T-cell (primary cell): ENCODE measurements around the gene TENM4. TPM values are rescaled to one million over a fixed set of nuclear protein-coding genes. Genes with fewer than 3 reads are reported as not detected.

Experiments used
- ATAC-seq, 4 experiments: fragments of 200-7000 bp in 3 of 4; fragments of 150-1000 bp in 1 of 4; cut with Tn5 transposase; replicated peaks in 1 of 4; 1 replicate in 3 of 4; 2 replicates in 1 of 4; pipeline ENCODE4 v1.10.0; 2021; ENCODE audit warnings: moderate library complexity in 3 of 4, mild to moderate bottlenecking in 2 of 4, moderate number of reproducible peaks in 1 of 4
- CTCF ChIA-PET, 2 donors: fragments of 300-600 bp; sonication (Branson Sonifier 250); formaldehyde crosslinking; loops; one replicate each; lab custom pipeline; 2022; ENCODE audit warnings: antibody characterized with exemption in 2 of 2; lab: Charles Lee
- POLR2A ChIA-PET, 2 donors: fragments of 300-600 bp; sonication (Branson Sonifier 250); formaldehyde crosslinking; loops; one replicate each; lab custom pipeline; 2022; ENCODE audit warnings: antibody characterized with exemption in 2 of 2; lab: Charles Lee
- DNase-seq, 35 experiments: peaks; one replicate each; pipeline versions ENCODE4 v3.0.0 to v3.0.0-alpha.2; 2013 to 2023
- H3K27ac ChIP-seq: one replicate; pipeline ENCODE4 v1.5.1; 2013; ENCODE audit warnings: low read length
- H3K27me3 ChIP-seq, 2 experiments: replicated peaks in 1 of 2; 1 replicate in 1 of 2; 2 replicates in 1 of 2; pipeline versions ENCODE4 v1.6.1 to v1.7.0; 2013; ENCODE audit warnings: low read length in 1 of 2, mixed read lengths in 1 of 2; ENCODE audit not compliant: control insufficient read depth in 2 of 2, insufficient read depth in 2 of 2; ENCODE audit errors: extremely low read depth in 1 of 2
- H3K36me3 ChIP-seq, 2 donors: 1 replicate in 1 of 2; 2 replicates in 1 of 2; pipeline versions ENCODE4 v1.6.1 to v1.7.0; 2013; ENCODE audit warnings: low read length in 1 of 2; ENCODE audit not compliant: control insufficient read depth in 2 of 2, insufficient read depth in 1 of 2; ENCODE audit errors: extremely low read depth in 1 of 2
- H3K4me1 ChIP-seq, 2 experiments: 1 replicate in 1 of 2; 2 replicates in 1 of 2; pipeline versions ENCODE4 v1.6.1 to v1.7.0; 2013; ENCODE audit warnings: low read length in 2 of 2, mixed read lengths in 1 of 2; ENCODE audit not compliant: insufficient read depth in 2 of 2, control insufficient read depth in 1 of 2; ENCODE audit errors: extremely low read depth in 1 of 2
- H3K4me3 ChIP-seq, 2 donors: 1 replicate in 1 of 2; 2 replicates in 1 of 2; pipeline versions ENCODE4 v1.5.1 to v1.7.0; 2013; ENCODE audit warnings: mild to moderate bottlenecking in 2 of 2, low read length in 1 of 2, moderate library complexity in 1 of 2; ENCODE audit not compliant: control insufficient read depth in 1 of 2; ENCODE audit errors: extremely low read depth in 1 of 2
- H3K9me3 ChIP-seq: 2 replicates; pipeline ENCODE4 v1.7.0; 2013
- H3K27ac Mint-ChIP-seq, 2 donors: one replicate each; pipeline ENCODE4 v1.8.0; 2020 to 2021; ENCODE audit warnings: mild to moderate bottlenecking in 2 of 2, mixed read lengths in 2 of 2
- H3K27me3 Mint-ChIP-seq, 2 donors: one replicate each; pipeline ENCODE4 v1.8.0; 2021 to 2022; ENCODE audit warnings: mixed read lengths in 2 of 2
- H3K36me3 Mint-ChIP-seq: one replicate; pipeline ENCODE4 v1.8.0; 2021; ENCODE audit warnings: mixed read lengths
- H3K4me1 Mint-ChIP-seq, 3 donors: one replicate each; pipeline ENCODE4 v1.8.0; 2020 to 2022; ENCODE audit warnings: mixed read lengths in 3 of 3, mild to moderate bottlenecking in 1 of 3
- H3K4me3 Mint-ChIP-seq, 3 donors: one replicate each; pipeline ENCODE4 v1.8.0; 2020 to 2022; ENCODE audit warnings: mild to moderate bottlenecking in 3 of 3, mixed read lengths in 3 of 3, moderate library complexity in 3 of 3
- H3K9me3 Mint-ChIP-seq, 3 donors: one replicate each; pipeline ENCODE4 v1.8.0; 2020 to 2022; ENCODE audit warnings: mixed read lengths in 3 of 3
- WGBS: methylation state at CpG from one replicate; pipeline ENCODE4 v1.1.5; 2013; ENCODE audit warnings: missing lambda C conversion rate; ENCODE audit not compliant: insufficient coverage; 5-methylcytosine and 5-hydroxymethylcytosine counted together
- total RNA-seq, 35 experiments: library from RNA in 6 of 35; stranded (reverse) in 6 of 35; fragments of 120-200 nt in 1 of 35; gene quantifications; one replicate each; pipeline versions ENCODE4 v1.2.1 to v1.2.4 and lab custom pipeline; 2013 to 2026

Gene TENM4
- total RNA-seq, 5 donors from 2014 or later (not counting 1 experiment from before 2014, with no cell fraction given): 0.03 to 0.35 (median 0.03) TPM; not detected in 2

- H3K27ac ChIP-seq: no peak overlapping the region
- DNase-seq (no peak), ATAC-seq (no peak)
- H3K36me3 ChIP-seq: no peaks in the 10 kb centered on the region
- ChIA-PET CTCF (interaction anchor here in 1 of 2 donors (0.6 kb wide), 1 partner anchor 1205 kb away, joined by 5 read pairs; no protein-coding TSS in a partner anchor), POLR2A (no interaction called here)
- no peaks in the 10 kb centered on the region for H3K36me3 Mint-ChIP-seq
- H3K4me3 ChIP-seq: no peak overlapping the region
- H3K27ac Mint-ChIP-seq: no peak overlapping the region
- H3K27me3 Mint-ChIP-seq: peaks cover 0 to 5% of the 10 kb centered on the region in 2 donors
- H3K4me3 Mint-ChIP-seq: no peak overlapping the region
- 80% methylated on average over 1 of the region's 1 CpG for WGBS
- H3K27me3 ChIP-seq: no peaks in the 10 kb centered on the region
- no peaks in the 10 kb centered on the region for H3K4me1 ChIP-seq
- H3K4me1 Mint-ChIP-seq: no peaks in the 10 kb centered on the region
- peaks cover 0 to 5% (median 0%) of the 10 kb centered on the region in 3 donors for H3K9me3 Mint-ChIP-seq
- H3K9me3 ChIP-seq: no peaks in the 10 kb centered on the region
These were observed 37.0 kb downstream of the TENM4 start for GRCh38 chr11:79403839-79404238.

- Histone ChIP-seq H3K4me1 (no peaks in the 10 kb centered on the region), H3K9me3 (no peaks in the 10 kb centered on the region), H3K27ac (no peak overlapping the region), H3K27me3 (no peaks in the 10 kb centered on the region), H3K4me3 (no peak overlapping the region), H3K36me3 (no peaks in the 10 kb centered on the region)
- WGBS: 100% methylated on average over 1 of the region's 3 CpGs
- ATAC-seq (no peak), DNase-seq (no peak)
- H3K4me3 Mint-ChIP-seq: no peak overlapping the region
- H3K27ac Mint-ChIP-seq: no peak overlapping the region
- H3K9me3 Mint-ChIP-seq: no peaks in the 10 kb centered on the region
- ChIA-PET POLR2A (no interaction called here), CTCF (interaction anchor here in 1 of 2 donors (0.6 kb wide), 1 partner anchor 1206 kb away, joined by 5 read pairs; no protein-coding TSS in a partner anchor)
- no peaks in the 10 kb centered on the region for H3K4me1 Mint-ChIP-seq
- H3K36me3 Mint-ChIP-seq: no peaks in the 10 kb centered on the region
- peaks cover 0 to 5% of the 10 kb centered on the region in 2 donors for H3K27me3 Mint-ChIP-seq
These were observed 37.9 kb downstream of the TENM4 start for GRCh38 chr11:79402912-79403311.

- Mint-ChIP-seq H3K36me3 (no peaks in the 10 kb centered on the region), H3K9me3 (no peaks in the 10 kb centered on the region), H3K4me3 (no peak overlapping the region), H3K27me3 (peaks cover 0 to 5% of the 10 kb centered on the region in 2 donors), H3K27ac (no peak overlapping the region), H3K4me1 (no peaks in the 10 kb centered on the region)
- Histone ChIP-seq H3K4me3 (no peak overlapping the region), H3K9me3 (no peaks in the 10 kb centered on the region), H3K27ac (no peak overlapping the region), H3K27me3 (no peaks in the 10 kb centered on the region), H3K36me3 (no peaks in the 10 kb centered on the region), H3K4me1 (no peaks in the 10 kb centered on the region)
- DNase-seq (no peak), ATAC-seq (no peak)
- CTCF ChIA-PET: no interaction called here
- 94% methylated on average over 2 of the region's 4 CpGs for WGBS
- POLR2A ChIA-PET: no interaction called here
These were observed 40.0 kb downstream of the TENM4 start for GRCh38 chr11:79400717-79401330.

- Histone ChIP-seq H3K4me3 (no peak overlapping the region), H3K4me1 (no peaks in the 10 kb centered on the region), H3K36me3 (no peaks in the 10 kb centered on the region), H3K27ac (no peak overlapping the region), H3K27me3 (no peaks in the 10 kb centered on the region), H3K9me3 (no peaks in the 10 kb centered on the region)
- ATAC-seq: no peak
- no peak for DNase-seq
- peaks cover 0 to 5% of the 10 kb centered on the region in 2 donors for H3K27me3 Mint-ChIP-seq
- no peaks in the 10 kb centered on the region for H3K36me3 Mint-ChIP-seq
- ChIA-PET POLR2A (no interaction called here), CTCF (no interaction called here)
- WGBS: 0% methylated on average over 1 of the region's 2 CpGs
- no peak overlapping the region for H3K27ac Mint-ChIP-seq
- H3K4me1 Mint-ChIP-seq: no peaks in the 10 kb centered on the region
- H3K9me3 Mint-ChIP-seq: no peaks in the 10 kb centered on the region
- H3K4me3 Mint-ChIP-seq: no peak overlapping the region
These were observed 40.6 kb downstream of the TENM4 start for GRCh38 chr11:79400206-79400605.

GRCh38 chr11:79397252-79397651 lies 43.6 kb downstream of the TENM4 start:
- Mint-ChIP-seq H3K4me3 (no peak overlapping the region), H3K9me3 (peaks cover 0 to 4% (median 0%) of the 10 kb centered on the region in 3 donors), H3K27me3 (peaks cover 0 to 5% of the 10 kb centered on the region in 2 donors), H3K27ac (no peak overlapping the region), H3K4me1 (no peaks in the 10 kb centered on the region), H3K36me3 (no peaks in the 10 kb centered on the region)
- ChIA-PET POLR2A (no interaction called here), CTCF (no interaction called here)
- Histone ChIP-seq H3K27me3 (no peaks in the 10 kb centered on the region), H3K36me3 (no peaks in the 10 kb centered on the region), H3K9me3 (no peaks in the 10 kb centered on the region), H3K4me3 (no peak overlapping the region), H3K4me1 (no peaks in the 10 kb centered on the region), H3K27ac (no peak overlapping the region)
- no CpG with 5 or more reads among the region's 1 CpG for WGBS
- ATAC-seq (no peak), DNase-seq (no peak)

GRCh38 chr11:79396674-79397073 lies 44.2 kb downstream of the TENM4 start:
- 45% methylated on average over 3 of the region's 4 CpGs for WGBS
- no peak for DNase-seq
- H3K27ac ChIP-seq: no peak overlapping the region
- H3K9me3 Mint-ChIP-seq: peaks cover 0 to 4% (median 0%) of the 10 kb centered on the region in 3 donors
- H3K4me1 ChIP-seq: no peaks in the 10 kb centered on the region
- H3K4me1 Mint-ChIP-seq: no peaks in the 10 kb centered on the region
- H3K9me3 ChIP-seq: no peaks in the 10 kb centered on the region
- no peak overlapping the region for H3K27ac Mint-ChIP-seq
- POLR2A ChIA-PET: no interaction called here
- H3K36me3 Mint-ChIP-seq: no peaks in the 10 kb centered on the region
- CTCF ChIA-PET: no interaction called here
- no peaks in the 10 kb centered on the region for H3K27me3 ChIP-seq
- no peak overlapping the region for H3K4me3 ChIP-seq
- no peaks in the 10 kb centered on the region for H3K36me3 ChIP-seq
- no peak overlapping the region for H3K4me3 Mint-ChIP-seq
- peaks cover 0 to 5% of the 10 kb centered on the region in 2 donors for H3K27me3 Mint-ChIP-seq
- no peak for ATAC-seq
